Mononuclear cell (primary cell): ENCODE measurements around the gene TBCA. TPM values are rescaled to one million over a fixed set of nuclear protein-coding genes. Genes with fewer than 3 reads are reported as not detected.
A peak's percentile ranks its signal among the peaks of the same experiment; 100 is the strongest.

Experiments
- H3K27me3 ChIP-seq: 2 replicates; pipeline ENCODE4 v1.6.0; 2011; ENCODE audit warnings: low read length, control low read depth; ENCODE audit not compliant: insufficient read depth
- H3K4me1 ChIP-seq: 2 replicates; pipeline ENCODE4 v1.5.1; 2011; ENCODE audit warnings: mild to moderate bottlenecking, low read length, control low read depth; ENCODE audit not compliant: insufficient read depth
- H3K4me3 ChIP-seq: 2 replicates; pipeline ENCODE4 v1.5.1; 2011; ENCODE audit warnings: mild to moderate bottlenecking, low read length, moderate library complexity
- H3K9me3 ChIP-seq: 2 replicates; pipeline ENCODE4 v1.5.1; 2011; ENCODE audit warnings: low read depth, mild to moderate bottlenecking, control low read depth, low read length
- total RNA-seq: library from RNA; depleted of rRNA; stranded (reverse); fragments of >200 nt; gene quantifications from one replicate; pipeline ENCODE4 v1.2.3, GENCODE V29; 2012

TBCA gene
- 55.1 TPM for total RNA-seq

- H3K4me1 ChIP-seq: peaks cover 38% of the 10 kb centered on the region
- peak within 1 kb of the TSS; percentile 79 for H3K4me3 ChIP-seq
- H3K27me3 ChIP-seq: no peaks in the 10 kb centered on the region
- no peaks in the 10 kb centered on the region for H3K9me3 ChIP-seq
Observed at GRCh38 chr5:77775790-77776553, at the start of gene TBCA. TBCA (minus strand) TSS chr5:77776339; CDS start chr5:77776257, 82 bp downstream.

- Histone ChIP-seq H3K9me3 (no peaks in the 10 kb centered on the region), H3K4me3 (no peak overlapping the region), H3K27me3 (peaks cover 21% of the 10 kb centered on the region), H3K4me1 (no peaks in the 10 kb centered on the region)
Observed at GRCh38 chr5:77824981-77825380, 48.8 kb upstream of the TBCA start.

DNA sequence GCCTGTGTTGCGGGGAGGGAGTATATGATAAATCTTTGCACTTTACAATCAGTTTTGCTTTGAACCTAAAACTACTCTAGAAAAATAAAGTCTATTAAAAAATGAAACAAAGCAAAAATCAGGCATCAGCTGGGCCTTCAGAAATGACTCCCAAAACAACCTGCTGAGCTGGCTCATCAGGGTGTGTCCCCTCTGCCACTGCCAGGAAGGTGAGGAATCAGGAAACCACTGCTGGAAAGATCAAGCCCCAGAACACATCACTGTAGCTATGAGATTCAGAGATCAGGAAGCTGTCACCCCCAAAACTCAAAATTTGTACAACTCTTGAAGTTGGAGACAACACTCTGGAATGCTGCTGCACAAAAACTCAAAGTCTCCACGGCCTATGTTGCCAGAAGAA is 40.5 kb upstream of the TBCA start:
- H3K4me1 ChIP-seq: no peaks in the 10 kb centered on the region
- no peaks in the 10 kb centered on the region for H3K9me3 ChIP-seq
- H3K27me3 ChIP-seq: no peaks in the 10 kb centered on the region
- H3K4me3 ChIP-seq: no peak overlapping the region

GRCh38 chr5:77812926-77813589 is 36.9 kb upstream of the TBCA start:
- Histone ChIP-seq H3K9me3 (no peaks in the 10 kb centered on the region), H3K4me3 (no peak overlapping the region), H3K27me3 (no peaks in the 10 kb centered on the region), H3K4me1 (no peaks in the 10 kb centered on the region)

- peaks cover 7% of the 10 kb centered on the region for H3K9me3 ChIP-seq
- no peaks in the 10 kb centered on the region for H3K27me3 ChIP-seq
- no peaks in the 10 kb centered on the region for H3K4me1 ChIP-seq
- no peak overlapping the region for H3K4me3 ChIP-seq
Observed at GRCh38 chr5:77806213-77806843, 30.2 kb upstream of the TBCA start.

DNA sequence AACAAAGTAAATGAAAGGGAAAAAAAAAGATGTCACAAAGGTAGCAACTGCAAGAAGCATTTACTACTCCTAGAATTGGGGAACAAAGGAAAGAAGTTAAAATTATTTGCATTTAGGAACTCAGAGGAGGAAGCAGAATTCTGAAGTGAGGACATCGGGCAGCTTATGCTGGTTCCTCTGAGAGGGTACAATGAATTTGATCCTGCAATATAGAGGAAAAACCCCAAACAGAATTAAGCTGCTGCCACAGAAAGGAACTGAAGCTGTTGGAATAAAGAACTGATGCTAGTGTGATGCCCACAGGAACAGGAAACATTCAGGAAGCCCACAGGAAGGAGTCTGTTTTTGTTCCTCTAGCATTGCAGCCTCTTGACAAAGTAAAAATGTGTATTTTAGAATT is 22.3 kb upstream of the TBCA start:
- H3K9me3 ChIP-seq: peaks cover 7% of the 10 kb centered on the region
- peaks cover 3% of the 10 kb centered on the region for H3K27me3 ChIP-seq
- peaks cover 10% of the 10 kb centered on the region for H3K4me1 ChIP-seq
- H3K4me3 ChIP-seq: no peak overlapping the region

- Histone ChIP-seq H3K9me3 (peaks cover 2% of the 10 kb centered on the region), H3K4me1 (peaks cover 10% of the 10 kb centered on the region), H3K27me3 (peaks cover 3% of the 10 kb centered on the region), H3K4me3 (no peak overlapping the region)
Observed at GRCh38 chr5:77797136-77797535, 21.0 kb upstream of the TBCA start.

DNA sequence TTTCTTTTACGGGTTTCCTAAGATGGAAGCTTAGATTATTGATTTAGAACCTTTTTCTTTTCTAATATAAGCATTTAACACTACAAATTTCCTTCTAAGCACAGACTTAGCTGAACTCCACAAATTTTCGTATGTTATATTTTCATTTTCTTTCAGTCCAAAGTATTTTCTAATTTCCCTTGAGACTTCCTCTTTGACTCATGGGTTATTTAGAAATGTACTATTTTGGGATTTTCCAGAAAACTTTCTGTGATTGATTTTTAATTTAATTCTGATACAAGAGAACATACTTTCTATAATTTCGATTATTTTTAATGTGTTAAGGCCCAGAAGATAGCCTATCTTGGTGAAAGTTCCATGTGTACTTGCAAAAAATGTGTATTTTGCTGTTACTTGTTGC is 19.7 kb upstream of the TBCA start:
- Histone ChIP-seq H3K27me3 (peaks cover 3% of the 10 kb centered on the region), H3K9me3 (no peaks in the 10 kb centered on the region), H3K4me3 (no peak overlapping the region), H3K4me1 (peaks cover 10% of the 10 kb centered on the region)

DNA sequence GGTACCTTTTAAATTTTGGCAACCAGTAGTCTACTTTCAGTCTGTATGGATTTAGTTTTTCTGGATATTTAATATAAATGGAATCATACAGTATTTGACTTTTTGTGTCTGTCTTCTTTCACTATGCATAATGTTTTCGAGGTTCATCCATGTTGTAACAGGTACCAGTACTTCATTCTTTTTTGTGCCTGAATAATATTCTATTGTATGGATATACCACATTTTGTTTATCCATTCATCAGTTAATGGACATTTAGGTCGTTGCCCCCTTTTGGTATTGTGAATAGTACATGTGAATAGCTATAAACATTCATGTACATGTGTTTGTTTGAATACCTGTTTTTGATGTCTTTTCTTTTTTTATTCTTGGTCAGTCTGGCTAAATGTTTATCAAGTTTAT is 19.1 kb upstream of the TBCA start:
- Histone ChIP-seq H3K27me3 (peaks cover 3% of the 10 kb centered on the region), H3K4me1 (peaks cover 10% of the 10 kb centered on the region), H3K9me3 (no peaks in the 10 kb centered on the region), H3K4me3 (no peak overlapping the region)

DNA sequence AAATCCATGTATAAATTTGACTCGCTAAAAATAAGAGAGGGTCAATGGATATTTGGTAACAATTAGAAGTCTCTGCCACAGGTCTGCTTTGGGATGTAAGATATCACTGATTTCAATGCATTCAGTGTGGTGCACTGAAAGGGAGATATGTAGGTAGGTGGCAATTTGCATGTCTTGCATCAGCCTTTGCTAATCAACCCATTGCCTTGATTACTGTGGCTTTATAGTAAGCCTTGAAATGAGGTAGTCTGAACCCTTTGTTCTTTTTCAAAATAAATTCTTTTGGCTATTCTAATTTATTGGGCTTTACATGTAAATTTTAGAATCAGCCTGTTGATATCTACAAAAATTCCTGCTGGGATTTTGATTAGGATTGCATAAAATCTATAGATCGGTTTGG is 15.8 kb upstream of the TBCA start:
- H3K4me1 ChIP-seq: no peaks in the 10 kb centered on the region
- no peaks in the 10 kb centered on the region for H3K9me3 ChIP-seq
- H3K4me3 ChIP-seq: no peak overlapping the region
- no peaks in the 10 kb centered on the region for H3K27me3 ChIP-seq

GRCh38 chr5:77791356-77791755 is 15.2 kb upstream of the TBCA start:
- no peak overlapping the region for H3K4me3 ChIP-seq
- H3K4me1 ChIP-seq: no peaks in the 10 kb centered on the region
- H3K27me3 ChIP-seq: no peaks in the 10 kb centered on the region
- no peaks in the 10 kb centered on the region for H3K9me3 ChIP-seq

DNA sequence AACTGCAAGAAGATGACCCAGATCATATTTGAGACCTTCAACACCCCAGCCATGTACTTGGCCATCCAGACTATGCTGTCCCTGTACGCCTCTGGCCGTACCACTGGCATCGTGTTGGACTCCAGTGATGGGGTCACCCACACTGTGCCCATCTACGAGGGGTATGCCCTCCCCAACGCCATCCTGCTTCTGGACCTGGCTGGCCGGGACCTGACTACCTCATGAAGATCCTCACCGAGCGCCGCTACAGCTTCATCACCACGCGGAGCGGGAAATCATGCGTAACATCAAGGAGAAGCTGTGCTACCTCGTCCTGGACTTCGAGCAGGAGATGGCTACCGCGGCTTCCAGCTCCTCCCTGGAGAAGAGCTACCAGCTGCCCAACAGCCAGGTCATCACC is 9.1 kb upstream of the TBCA start:
- H3K27me3 ChIP-seq: no peaks in the 10 kb centered on the region
- H3K4me3 ChIP-seq: no peak overlapping the region
- no peaks in the 10 kb centered on the region for H3K4me1 ChIP-seq
- no peaks in the 10 kb centered on the region for H3K9me3 ChIP-seq

DNA sequence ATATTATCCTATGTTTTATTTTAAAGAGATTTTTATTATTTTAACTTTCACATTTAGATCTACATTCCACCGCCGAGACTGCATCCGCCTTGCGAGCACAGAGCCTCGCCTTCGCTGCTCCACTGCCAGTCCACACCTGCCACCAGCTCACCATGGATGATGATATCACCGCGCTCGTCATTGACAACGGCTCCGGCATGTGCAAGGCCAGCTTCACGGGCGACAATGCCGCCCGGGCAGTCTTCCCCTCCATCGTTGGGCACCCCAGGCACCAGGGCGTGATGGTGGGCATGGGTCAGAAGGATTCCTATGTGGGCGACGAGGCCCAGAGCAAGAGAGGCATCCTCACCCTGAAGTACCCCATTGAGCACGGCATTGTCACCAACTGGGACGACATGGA is 8.6 kb upstream of the TBCA start:
- H3K9me3 ChIP-seq: no peaks in the 10 kb centered on the region
- H3K27me3 ChIP-seq: no peaks in the 10 kb centered on the region
- H3K4me3 ChIP-seq: no peak overlapping the region
- H3K4me1 ChIP-seq: no peaks in the 10 kb centered on the region

GRCh38 chr5:77781076-77781475 is 4.9 kb upstream of the TBCA start:
- Histone ChIP-seq H3K4me1 (peaks cover 6% of the 10 kb centered on the region), H3K4me3 (no peak overlapping the region), H3K27me3 (no peaks in the 10 kb centered on the region), H3K9me3 (no peaks in the 10 kb centered on the region)

- H3K4me3 ChIP-seq: no peak overlapping the region
- H3K27me3 ChIP-seq: no peaks in the 10 kb centered on the region
- H3K4me1 ChIP-seq: peaks cover 23% of the 10 kb centered on the region
- no peaks in the 10 kb centered on the region for H3K9me3 ChIP-seq
Observed at GRCh38 chr5:77778881-77779438, 2.8 kb upstream of the TBCA start.
